HepG2 (cell line): Measurements from ENCODE around the gene LENG1. TPM values are rescaled to one million over a fixed set of nuclear protein-coding genes. Genes with fewer than 3 reads are reported as not detected.

ENCODE experiments used
- ATAC-seq: fragments of 200-7000 bp; cut with Tn5 transposase; 3 replicates; pipeline ENCODE4 v1.9.1; 2020; ENCODE audit warnings: mild to moderate bottlenecking, moderate library complexity
- BruUV-seq: library from RNA; stranded (reverse); fragments of 400-500 nt; replicated peaks from 2 replicates; lab custom pipeline; 2021; lab: Mats Ljungman, UMichigan
- CTCF ChIA-PET: fragments of 300-600 bp; formaldehyde crosslinking; extraction: SDS; loops from one replicate; lab custom pipeline; 2021; ENCODE audit warnings: low total read pairs, inconsistent platforms, low intra/inter-chr PET ratio; lab: Yijun Ruan, JAX
- POLR2A ChIA-PET: fragments of 350-600 bp; sonication (Branson Sonifier 250); formaldehyde crosslinking; loops from one replicate; lab custom pipeline; 2020; ENCODE audit warnings: antibody characterized with exemption, inconsistent platforms; lab: Yijun Ruan, JAX
- DNase-seq: peaks from one replicate; pipeline ENCODE4 v3.0.0-alpha.2; 2015; ENCODE audit warnings: low spot score
- FAIRE-seq: peaks from 3 replicates; lab custom pipeline; 2011; peaks lifted over from hg19 to GRCh38; lab: Jason Lieb, UNC
- H2AFZ ChIP-seq: one replicate; pipeline ENCODE4 v1.6.1; 2011; ENCODE audit warnings: low read length, inconsistent platforms
- H3K27ac ChIP-seq: fragments of 300-600 bp; 3 replicates; pipeline ENCODE4 v1.8.0; 2011; ENCODE audit warnings: mixed run types, mild to moderate bottlenecking, mixed read lengths, low read length, inconsistent platforms; ENCODE audit not compliant: insufficient read depth; ENCODE audit errors: extremely low read length
- H3K27me3 ChIP-seq, 2 experiments: fragments of 200-600 bp in 1 of 2; 2 replicates in 1 of 2; 3 replicates in 1 of 2; pipeline versions ENCODE4 v1.6.0 to v1.8.0; 2011; ENCODE audit warnings: low read length in 2 of 2, mild to moderate bottlenecking in 2 of 2, moderate library complexity in 2 of 2, inconsistent platforms in 1 of 2; ENCODE audit not compliant: insufficient read depth in 2 of 2, control insufficient read depth in 1 of 2
- H3K36me3 ChIP-seq, 2 experiments: fragments of 200-600 bp in 1 of 2; replicated peaks in 1 of 2; 2 replicates in 1 of 2; 3 replicates in 1 of 2; pipeline versions ENCODE4 v1.5.1 to v1.8.0; 2011; ENCODE audit warnings: low read length in 2 of 2, inconsistent platforms in 1 of 2; ENCODE audit not compliant: insufficient read depth in 2 of 2, control insufficient read depth in 1 of 2
- H3K4me1 ChIP-seq: 2 replicates; pipeline ENCODE4 v1.5.1; 2012; ENCODE audit warnings: low read length, inconsistent platforms; ENCODE audit not compliant: insufficient read depth
- H3K4me2 ChIP-seq: 2 replicates; pipeline ENCODE4 v1.6.0; 2011; ENCODE audit warnings: low read depth, low read length, inconsistent platforms
- H3K4me3 ChIP-seq, 3 experiments: fragments of 200-600 bp in 1 of 3; sonication (generic), shearing (Covaris generic) in 1 of 3; replicated peaks in 1 of 3; 2 replicates each; pipeline ENCODE4 v1.5.1; 2011 to 2016; ENCODE audit warnings: low read length in 3 of 3, inconsistent platforms in 2 of 3, low read depth in 2 of 3, mild to moderate bottlenecking in 2 of 3, control low read depth in 1 of 3, mixed read lengths in 1 of 3; ENCODE audit not compliant: insufficient read depth in 1 of 3
- H3K79me2 ChIP-seq: one replicate; pipeline ENCODE4 v1.6.1; 2011; ENCODE audit warnings: low read length, inconsistent platforms; ENCODE audit not compliant: insufficient read depth
- H3K9ac ChIP-seq: 2 replicates; pipeline ENCODE4 v1.6.0; 2011; ENCODE audit warnings: mild to moderate bottlenecking, low read depth, low read length, inconsistent platforms; ENCODE audit not compliant: insufficient read depth
- H3K9me3 ChIP-seq: 2 replicates; pipeline ENCODE4 v1.5.1; 2012; ENCODE audit warnings: mild to moderate bottlenecking, low read length
- H4K20me1 ChIP-seq: 2 replicates; pipeline ENCODE4 v1.6.0; 2011; ENCODE audit warnings: inconsistent platforms, mild to moderate bottlenecking, low read length, moderate library complexity; ENCODE audit not compliant: insufficient read depth
- AGO2 ChIP-seq: fragments of 200-400 bp; formaldehyde crosslinking; optimal IDR thresholded peaks from 2 replicates; pipeline ENCODE3; 2017; ENCODE audit warnings: mild to moderate bottlenecking, low read depth, low read length, moderate library complexity
- HNRNPLL ChIP-seq: fragments of 200-400 bp; formaldehyde crosslinking; IDR thresholded peaks from 2 replicates; pipeline ENCODE4 v1.6.1; 2017; ENCODE audit warnings: mild to moderate bottlenecking, low read depth, low read length; ENCODE audit not compliant: poor library complexity, severe bottlenecking
- POLR2A ChIP-seq, 2 experiments: IDR thresholded peaks; 2 replicates each; pipeline ENCODE4 v1.6.1; 2011; ENCODE audit warnings: low read depth in 2 of 2, low read length in 2 of 2, mild to moderate bottlenecking in 1 of 2, moderate library complexity in 1 of 2; ENCODE audit not compliant: insufficient read depth in 1 of 2
- RBFOX2 ChIP-seq: fragments of 200-400 bp; formaldehyde crosslinking; IDR thresholded peaks from 2 replicates; pipeline ENCODE4 v1.6.1; 2017; ENCODE audit warnings: low read depth, mild to moderate bottlenecking, low read length
- SOX6 ChIP-seq, 2 experiments: fragments of 450-650 bp in 1 of 2; sonication (generic) in 1 of 2; formaldehyde crosslinking in 1 of 2; IDR thresholded peaks; 2 replicates each; pipeline versions ENCODE4 v1.4.0 to v1.6.1; 2017 to 2020; ENCODE audit warnings: antibody characterized with exemption in 1 of 2, mild to moderate bottlenecking in 1 of 2, missing genetic modification reagents in 1 of 2
- SRSF1 ChIP-seq: fragments of 200-400 bp; formaldehyde crosslinking; optimal IDR thresholded peaks from 2 replicates; pipeline ENCODE3; 2017; ENCODE audit warnings: mild to moderate bottlenecking, low read depth, low read length, moderate library complexity
- ZNF350 ChIP-seq: sonication (generic); formaldehyde crosslinking; IDR thresholded peaks from 2 replicates; pipeline ENCODE4 v1.4.0; 2020; ENCODE audit warnings: mild to moderate bottlenecking, low read depth, missing genetic modification reagents, borderline replicate concordance
- ZSCAN30 ChIP-seq: sonication (generic); formaldehyde crosslinking; IDR thresholded peaks from 2 replicates; pipeline ENCODE4 v1.5.0; 2020; ENCODE audit warnings: mild to moderate bottlenecking, missing genetic modification reagents
- WGBS: methylation state at CpG from one replicate; pipeline ENCODE4 v1.1.6; 2017; ENCODE audit warnings: low lambda C conversion rate; 5-methylcytosine and 5-hydroxymethylcytosine counted together
- in situ Hi-C: cut with HindIII; loops from 2 replicates; pipeline ENCODE4 v1.10.0; 2017; ENCODE audit warnings: low pct_unique_long_range_greater_than_20kb; ENCODE audit not compliant: extremely low pct_ligation_motif_present
- intact Hi-C: fragments of 100-400 bp; cut with micrococcal nuclease; formaldehyde crosslinking; loops from one replicate; pipeline ENCODE4 v1.10.0; 2022; ENCODE audit not compliant: unreplicated experiment
- polyA plus RNA-seq, 8 experiments: library from polyadenylated mRNA; depleted of rRNA in 3 of 8; stranded (reverse) in 7 of 8; unstranded in 1 of 8; fragments of >200 nt; fragmentation: Illumina TruSeq in 4 of 8; extraction: Trizol in 4 of 8; gene quantifications; 2 replicates each; pipeline versions ENCODE4 v1.2.1 to v1.2.3, GENCODE V29; 2011 to 2016; ENCODE audit warnings: low read depth in 4 of 8, missing spikeins in 1 of 8, mixed read lengths in 1 of 8; ENCODE audit not compliant: insufficient read depth in 1 of 8
- total RNA-seq, 5 experiments: library from RNA; depleted of rRNA; stranded (reverse); fragments of >200 nt; fragmentation: Illumina TruSeq; extraction: Trizol; gene quantifications; 2 replicates each; pipeline ENCODE4 v1.2.3, GENCODE V29; 2016; ENCODE audit warnings: low read depth in 1 of 5
- TF ChIP-seq, protein P1 (sequence below): sonication (generic); formaldehyde crosslinking; IDR thresholded peaks from 2 replicates; pipeline ENCODE4 v1.4.0; 2020; ENCODE audit warnings: missing genetic modification reagents, mild to moderate bottlenecking, borderline replicate concordance
- TF ChIP-seq, protein P2 (sequence below): sonication (generic); formaldehyde crosslinking; conservative IDR thresholded peaks from 2 replicates; pipeline ENCODE4 v1.4.0; 2020; ENCODE audit warnings: mild to moderate bottlenecking, missing genetic modification reagents, moderate library complexity
- TF ChIP-seq, protein P3 (sequence below): sonication (generic); formaldehyde crosslinking; IDR thresholded peaks from 2 replicates; pipeline ENCODE4 v1.9.0; 2021; ENCODE audit warnings: missing genetic modification reagents, borderline replicate concordance
- TF ChIP-seq, protein P4 (sequence below): sonication (generic); formaldehyde crosslinking; IDR thresholded peaks from 2 replicates; pipeline ENCODE4 v1.5.0; 2020; ENCODE audit warnings: missing genetic modification reagents

LENG1 gene
- total and polyA plus RNA-seq, 2 of the 13 experiments (the other 11 are each of a cell fraction or from before 2014, with no cell fraction given), result 1.8 to 3.8 TPM

DNA sequence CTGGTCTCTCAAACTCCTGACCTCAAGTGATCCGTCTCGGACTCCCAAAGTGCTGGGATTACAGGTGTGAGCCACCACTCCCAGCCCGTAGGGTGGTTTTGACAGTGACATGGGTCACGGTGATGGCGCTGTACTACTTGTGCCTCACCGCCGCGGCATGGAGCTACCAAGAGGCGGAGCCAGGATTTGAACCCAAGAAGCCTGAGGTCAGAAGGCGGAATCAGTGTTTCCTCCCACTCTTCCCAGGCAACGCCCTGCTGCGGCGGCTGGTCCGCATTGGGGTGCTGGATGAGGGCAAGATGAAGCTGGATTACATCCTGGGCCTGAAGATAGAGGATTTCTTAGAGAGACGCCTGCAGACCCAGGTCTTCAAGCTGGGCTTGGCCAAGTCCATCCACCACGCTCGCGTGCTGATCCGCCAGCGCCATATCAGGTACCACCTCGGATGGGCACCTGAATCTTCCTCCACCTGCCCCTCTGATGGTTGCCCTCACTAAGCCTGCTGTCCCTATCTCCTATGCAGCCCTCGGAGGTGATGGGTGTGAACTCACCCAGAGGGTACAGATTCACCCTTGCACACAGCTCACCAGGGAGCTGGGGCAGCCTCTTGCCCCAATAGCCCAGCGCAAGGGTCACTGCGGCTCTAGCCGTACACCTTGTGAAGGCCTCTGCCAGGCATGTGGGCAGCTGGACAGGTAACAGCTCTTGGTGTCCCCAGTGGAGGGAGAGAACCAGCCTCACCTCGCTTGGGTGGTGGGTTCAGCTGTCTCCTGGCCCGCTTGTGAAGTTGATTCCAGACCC lies 46.7 kb upstream of the LENG1 start:
- Histone ChIP-seq H3K27me3 (no peaks in the 10 kb centered on the region; a peak in 1 of 5 replicates), H3K36me3 (peaks cover 24 to 67% of the 10 kb centered on the region in 2 experiments), H3K4me3 (no peak overlapping the region), H3K9me3 (no peaks in the 10 kb centered on the region), H3K79me2 (peaks cover 49% of the 10 kb centered on the region), H2AFZ (no peak overlapping the region), H3K4me2 (no peak overlapping the region), H3K4me1 (peaks cover 98% of the 10 kb centered on the region), H3K9ac (no peak overlapping the region), H3K27ac (no peak overlapping the region), H4K20me1 (peaks cover 80% of the 10 kb centered on the region)
- BruUV-seq, result no TSS peak
- POLR2A ChIA-PET, result interaction anchor here (8.7 kb wide), 1 partner anchor 16 kb away, joined by 306 read pairs; the partner anchor contains the start of genes MBOAT7 and TSEN34
- DNase-seq (no peak), ATAC-seq (no peak), FAIRE-seq (no peak)
- in situ Hi-C loops (no loop called here), intact Hi-C loops (no loop called here)
- CTCF ChIA-PET, result no interaction called here
- 96% methylated on average over 5 of the region's 27 CpGs for WGBS
- TF ChIP-seq, protein P1, sequence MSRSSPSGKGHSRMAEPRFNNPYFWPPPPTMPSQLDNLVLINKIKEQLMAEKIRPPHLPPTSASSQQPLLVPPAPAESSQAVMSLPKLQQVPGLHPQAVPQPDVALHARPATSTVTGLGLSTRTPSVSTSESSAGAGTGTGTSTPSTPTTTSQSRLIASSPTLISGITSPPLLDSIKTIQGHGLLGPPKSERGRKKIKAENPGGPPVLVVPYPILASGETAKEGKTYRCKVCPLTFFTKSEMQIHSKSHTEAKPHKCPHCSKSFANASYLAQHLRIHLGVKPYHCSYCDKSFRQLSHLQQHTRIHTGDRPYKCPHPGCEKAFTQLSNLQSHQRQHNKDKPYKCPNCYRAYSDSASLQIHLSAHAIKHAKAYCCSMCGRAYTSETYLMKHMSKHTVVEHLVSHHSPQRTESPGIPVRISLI (CRISPR knock-in tag), result no peak
- TF ChIP-seq HNRNPLL (no peak), ZSCAN30 (CRISPR knock-in tag) (no peak), RBFOX2 (0 out of 2 replicates have a peak, but pooled peaks have one; percentile 29), ZNF350 (CRISPR knock-in tag) (no peak), AGO2 (peak; percentile 61), POLR2A (IDR thresholded peaks at IDR 0.05; ENCODE audit: insufficient read depth in 1 of 2, low read depth in 2 of 2, low read length in 2 of 2) (peak in 1 of 2 experiments; percentile 25; a peak in 1 of 4 replicates), SRSF1 (no peak), SOX6 (IDR thresholded peaks at IDR 0.05) (no peak), SOX6 (CRISPR knock-in tag; IDR thresholded peaks at IDR 0.05) (no peak)
- TF ChIP-seq, protein P2, sequence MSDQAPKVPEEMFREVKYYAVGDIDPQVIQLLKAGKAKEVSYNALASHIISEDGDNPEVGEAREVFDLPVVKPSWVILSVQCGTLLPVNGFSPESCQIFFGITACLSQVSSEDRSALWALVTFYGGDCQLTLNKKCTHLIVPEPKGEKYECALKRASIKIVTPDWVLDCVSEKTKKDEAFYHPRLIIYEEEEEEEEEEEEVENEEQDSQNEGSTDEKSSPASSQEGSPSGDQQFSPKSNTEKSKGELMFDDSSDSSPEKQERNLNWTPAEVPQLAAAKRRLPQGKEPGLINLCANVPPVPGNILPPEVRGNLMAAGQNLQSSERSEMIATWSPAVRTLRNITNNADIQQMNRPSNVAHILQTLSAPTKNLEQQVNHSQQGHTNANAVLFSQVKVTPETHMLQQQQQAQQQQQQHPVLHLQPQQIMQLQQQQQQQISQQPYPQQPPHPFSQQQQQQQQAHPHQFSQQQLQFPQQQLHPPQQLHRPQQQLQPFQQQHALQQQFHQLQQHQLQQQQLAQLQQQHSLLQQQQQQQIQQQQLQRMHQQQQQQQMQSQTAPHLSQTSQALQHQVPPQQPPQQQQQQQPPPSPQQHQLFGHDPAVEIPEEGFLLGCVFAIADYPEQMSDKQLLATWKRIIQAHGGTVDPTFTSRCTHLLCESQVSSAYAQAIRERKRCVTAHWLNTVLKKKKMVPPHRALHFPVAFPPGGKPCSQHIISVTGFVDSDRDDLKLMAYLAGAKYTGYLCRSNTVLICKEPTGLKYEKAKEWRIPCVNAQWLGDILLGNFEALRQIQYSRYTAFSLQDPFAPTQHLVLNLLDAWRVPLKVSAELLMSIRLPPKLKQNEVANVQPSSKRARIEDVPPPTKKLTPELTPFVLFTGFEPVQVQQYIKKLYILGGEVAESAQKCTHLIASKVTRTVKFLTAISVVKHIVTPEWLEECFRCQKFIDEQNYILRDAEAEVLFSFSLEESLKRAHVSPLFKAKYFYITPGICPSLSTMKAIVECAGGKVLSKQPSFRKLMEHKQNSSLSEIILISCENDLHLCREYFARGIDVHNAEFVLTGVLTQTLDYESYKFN (CRISPR knock-in tag), result no peak
- TF ChIP-seq, protein P3, sequence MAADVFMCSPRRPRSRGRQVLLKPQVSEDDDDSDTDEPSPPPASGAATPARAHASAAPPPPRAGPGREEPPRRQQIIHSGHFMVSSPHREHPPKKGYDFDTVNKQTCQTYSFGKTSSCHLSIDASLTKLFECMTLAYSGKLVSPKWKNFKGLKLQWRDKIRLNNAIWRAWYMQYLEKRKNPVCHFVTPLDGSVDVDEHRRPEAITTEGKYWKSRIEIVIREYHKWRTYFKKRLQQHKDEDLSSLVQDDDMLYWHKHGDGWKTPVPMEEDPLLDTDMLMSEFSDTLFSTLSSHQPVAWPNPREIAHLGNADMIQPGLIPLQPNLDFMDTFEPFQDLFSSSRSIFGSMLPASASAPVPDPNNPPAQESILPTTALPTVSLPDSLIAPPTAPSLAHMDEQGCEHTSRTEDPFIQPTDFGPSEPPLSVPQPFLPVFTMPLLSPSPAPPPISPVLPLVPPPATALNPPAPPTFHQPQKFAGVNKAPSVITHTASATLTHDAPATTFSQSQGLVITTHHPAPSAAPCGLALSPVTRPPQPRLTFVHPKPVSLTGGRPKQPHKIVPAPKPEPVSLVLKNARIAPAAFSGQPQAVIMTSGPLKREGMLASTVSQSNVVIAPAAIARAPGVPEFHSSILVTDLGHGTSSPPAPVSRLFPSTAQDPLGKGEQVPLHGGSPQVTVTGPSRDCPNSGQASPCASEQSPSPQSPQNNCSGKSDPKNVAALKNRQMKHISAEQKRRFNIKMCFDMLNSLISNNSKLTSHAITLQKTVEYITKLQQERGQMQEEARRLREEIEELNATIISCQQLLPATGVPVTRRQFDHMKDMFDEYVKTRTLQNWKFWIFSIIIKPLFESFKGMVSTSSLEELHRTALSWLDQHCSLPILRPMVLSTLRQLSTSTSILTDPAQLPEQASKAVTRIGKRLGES, result no peak
- TF ChIP-seq, protein P4, sequence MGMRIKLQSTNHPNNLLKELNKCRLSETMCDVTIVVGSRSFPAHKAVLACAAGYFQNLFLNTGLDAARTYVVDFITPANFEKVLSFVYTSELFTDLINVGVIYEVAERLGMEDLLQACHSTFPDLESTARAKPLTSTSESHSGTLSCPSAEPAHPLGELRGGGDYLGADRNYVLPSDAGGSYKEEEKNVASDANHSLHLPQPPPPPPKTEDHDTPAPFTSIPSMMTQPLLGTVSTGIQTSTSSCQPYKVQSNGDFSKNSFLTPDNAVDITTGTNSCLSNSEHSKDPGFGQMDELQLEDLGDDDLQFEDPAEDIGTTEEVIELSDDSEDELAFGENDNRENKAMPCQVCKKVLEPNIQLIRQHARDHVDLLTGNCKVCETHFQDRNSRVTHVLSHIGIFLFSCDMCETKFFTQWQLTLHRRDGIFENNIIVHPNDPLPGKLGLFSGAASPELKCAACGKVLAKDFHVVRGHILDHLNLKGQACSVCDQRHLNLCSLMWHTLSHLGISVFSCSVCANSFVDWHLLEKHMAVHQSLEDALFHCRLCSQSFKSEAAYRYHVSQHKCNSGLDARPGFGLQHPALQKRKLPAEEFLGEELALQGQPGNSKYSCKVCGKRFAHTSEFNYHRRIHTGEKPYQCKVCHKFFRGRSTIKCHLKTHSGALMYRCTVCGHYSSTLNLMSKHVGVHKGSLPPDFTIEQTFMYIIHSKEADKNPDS (CRISPR knock-in tag), result 0 out of 2 replicates have a peak, but pooled peaks have one; percentile 36
